CD1c-positive myeloid dendritic cell (primary cell): ENCODE results near the gene PFN2.

Source experiments
- DNase-seq: peaks from one replicate; pipeline ENCODE4 v3.0.0-alpha.2; 2016; ENCODE audit errors: extremely low spot score

The PFN2 gene

GRCh38 chr3:149917124-149917667, 53.5 kb downstream of the PFN2 start:
- no peak for DNase-seq
